ENCODE measurements around the gene CCDC3. TPM values are rescaled to one million over a fixed set of nuclear protein-coding genes. Genes with fewer than 3 reads are reported as not detected.

Gene CCDC3
- total RNA-seq, 2 experiments from 2014 or later = 0.14 TPM; not detected in 1

DNA sequence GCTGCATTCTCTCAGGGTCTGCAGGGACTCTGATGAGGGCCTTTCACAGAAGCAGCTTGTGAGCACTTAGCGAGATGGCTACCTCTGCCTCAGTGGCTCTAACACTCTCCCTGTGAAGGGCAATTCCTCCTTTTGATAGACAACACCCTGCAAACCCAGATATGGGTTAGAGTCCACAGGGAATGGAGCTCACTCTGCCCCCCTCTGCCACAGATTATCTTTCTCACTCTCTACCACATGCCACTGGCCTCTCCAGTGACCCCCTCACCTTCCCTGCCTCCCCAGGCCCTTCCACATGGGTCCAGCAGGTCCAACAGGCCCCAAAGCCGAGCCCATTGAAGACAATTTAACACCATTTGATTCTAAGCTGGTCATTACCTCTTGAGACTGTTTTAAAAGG lies 72.1 kb downstream of the CCDC3 start:
- CTCF ChIA-PET = interaction anchor here (0.6 kb wide), 1 partner anchor 326 kb away, joined by 3 read pairs; no protein-coding TSS in a partner anchor

DNA sequence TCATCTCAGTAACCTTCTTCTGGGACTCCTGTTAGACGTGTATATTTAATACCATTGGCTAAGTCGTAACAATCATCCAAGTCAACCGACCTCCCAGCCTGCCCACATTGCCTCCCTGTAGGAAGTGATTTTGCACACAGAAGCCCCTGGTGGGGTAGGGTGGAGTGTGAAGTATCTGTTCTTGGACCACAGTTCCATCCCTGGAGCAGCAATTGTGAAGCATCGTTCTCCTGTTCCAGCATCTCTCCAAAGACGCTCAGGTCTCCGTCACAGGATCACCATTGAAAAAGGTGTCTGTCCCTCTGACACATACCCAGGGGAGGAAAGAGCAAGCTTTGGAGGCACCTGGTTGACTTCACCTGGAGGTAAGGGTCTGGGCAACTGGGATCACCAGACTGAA lies 72.9 kb downstream of the CCDC3 start:
- H3K27ac Mint-ChIP-seq = no peak overlapping the region
- no peak for DNase-seq
- no peak overlapping the region for H3K4me3 Mint-ChIP-seq
- no peaks in the 10 kb centered on the region for H3K9me3 Mint-ChIP-seq
- H3K4me1 Mint-ChIP-seq (ENCODE audit: low read depth) = no peaks in the 10 kb centered on the region
- no peaks in the 10 kb centered on the region for H3K36me3 Mint-ChIP-seq (ENCODE audit: low read depth)
- H3K27me3 Mint-ChIP-seq (ENCODE audit: low read depth) = peaks cover under 1% of the 10 kb centered on the region
- CTCF ChIA-PET = no interaction called here
- intact Hi-C loops (cut with micrococcal nuclease) = no loop called here

More for the DNA sequence above, 72.1 kb downstream of the CCDC3 start:
- H3K4me1 Mint-ChIP-seq (ENCODE audit: low read depth) = no peaks in the 10 kb centered on the region
- intact Hi-C loops (cut with micrococcal nuclease) = no loop called here
- no peak overlapping the region for H3K4me3 Mint-ChIP-seq
- H3K27me3 Mint-ChIP-seq (ENCODE audit: low read depth) = no peaks in the 10 kb centered on the region
- DNase-seq = no peak
- H3K27ac Mint-ChIP-seq = no peak overlapping the region
- H3K36me3 Mint-ChIP-seq (ENCODE audit: low read depth) = no peaks in the 10 kb centered on the region
- no peaks in the 10 kb centered on the region for H3K9me3 Mint-ChIP-seq

DNA sequence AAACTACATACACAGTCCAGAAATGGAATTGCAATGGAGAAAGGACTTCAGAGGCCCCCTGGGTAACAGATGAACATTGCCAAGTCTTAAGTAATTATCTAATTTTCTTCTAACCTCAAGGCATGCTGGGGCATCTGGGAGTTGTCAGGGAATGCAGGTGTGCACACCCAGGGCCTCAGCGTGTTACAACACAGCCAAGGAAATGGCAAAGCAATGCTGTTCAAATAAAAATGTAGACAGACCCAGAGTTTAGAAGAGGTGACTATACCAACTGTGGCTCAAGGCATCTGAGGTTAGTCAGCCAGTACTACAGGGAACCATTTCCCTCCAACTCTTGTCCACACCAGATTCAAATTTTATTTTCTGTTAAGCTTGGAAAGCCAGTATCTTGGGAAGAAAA lies 73.6 kb downstream of the CCDC3 start:
- Mint-ChIP-seq H3K27ac (no peak overlapping the region), H3K4me3 (no peak overlapping the region), H3K4me1 (ENCODE audit: low read depth) (no peaks in the 10 kb centered on the region), H3K9me3 (no peaks in the 10 kb centered on the region), H3K36me3 (ENCODE audit: low read depth) (no peaks in the 10 kb centered on the region), H3K27me3 (ENCODE audit: low read depth) (peaks cover 1% of the 10 kb centered on the region)
- CTCF ChIA-PET = no interaction called here
- DNase-seq = no peak
- intact Hi-C loops (cut with micrococcal nuclease) = no loop called here

DNA sequence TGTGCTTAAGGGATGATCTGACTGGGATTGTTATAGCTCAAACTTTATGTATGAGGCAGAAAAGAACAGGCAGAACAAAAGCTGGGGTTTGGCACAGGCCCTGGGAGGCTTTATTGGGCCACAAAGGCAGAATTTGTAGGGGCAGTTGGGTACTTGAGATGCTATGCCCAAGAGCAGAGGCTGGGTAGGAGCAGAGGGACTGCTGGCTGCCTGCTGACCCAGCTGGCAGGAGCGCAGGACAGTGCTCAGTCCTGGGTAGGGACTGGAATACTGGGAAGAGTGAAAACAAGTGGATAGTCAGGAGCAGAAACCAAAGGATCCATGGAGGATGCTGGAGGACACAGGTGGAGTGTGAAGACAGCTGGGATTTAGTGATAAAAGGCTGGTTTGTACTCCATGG lies 75.7 kb downstream of the CCDC3 start:
- Mint-ChIP-seq H3K27me3 (ENCODE audit: low read depth) (peaks cover 1% of the 10 kb centered on the region), H3K4me3 (no peak overlapping the region), H3K9me3 (no peaks in the 10 kb centered on the region), H3K27ac (no peak overlapping the region), H3K36me3 (ENCODE audit: low read depth) (no peaks in the 10 kb centered on the region), H3K4me1 (ENCODE audit: low read depth) (no peaks in the 10 kb centered on the region)
- DNase-seq = no peak
- CTCF ChIA-PET = interaction anchor here (0.5 kb wide), 1 partner anchor 107 kb away, joined by 3 read pairs; no protein-coding TSS in a partner anchor
- intact Hi-C loops (cut with micrococcal nuclease) = no loop called here

DNA sequence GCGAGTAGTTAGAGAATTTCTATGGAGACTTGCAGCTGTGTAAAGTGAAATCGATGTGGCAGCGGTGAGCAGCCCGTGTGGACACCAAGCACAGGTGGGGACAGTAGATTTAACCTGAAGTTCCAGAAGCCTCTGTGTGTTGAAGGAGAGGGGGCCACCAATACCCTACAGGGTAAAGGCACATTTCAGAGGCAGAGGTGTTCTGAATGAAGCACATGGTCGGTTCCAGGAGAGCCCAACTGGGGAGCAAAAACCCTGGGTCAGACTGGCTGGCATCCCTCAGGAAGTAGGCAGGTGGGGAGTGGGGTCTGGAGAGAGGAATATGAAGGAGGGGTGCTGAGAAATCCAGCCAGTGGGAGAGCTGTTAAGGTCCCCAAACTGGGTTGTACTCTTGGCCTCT lies 76.6 kb downstream of the CCDC3 start:
- no peaks in the 10 kb centered on the region for H3K9me3 Mint-ChIP-seq
- H3K27ac Mint-ChIP-seq = no peak overlapping the region
- DNase-seq = no peak
- no peak overlapping the region for H3K4me3 Mint-ChIP-seq
- no peaks in the 10 kb centered on the region for H3K36me3 Mint-ChIP-seq (ENCODE audit: low read depth)
- peaks cover 1% of the 10 kb centered on the region for H3K27me3 Mint-ChIP-seq (ENCODE audit: low read depth)
- intact Hi-C loops (cut with micrococcal nuclease) = no loop called here
- CTCF ChIA-PET = no interaction called here
- no peaks in the 10 kb centered on the region for H3K4me1 Mint-ChIP-seq (ENCODE audit: low read depth)

DNA sequence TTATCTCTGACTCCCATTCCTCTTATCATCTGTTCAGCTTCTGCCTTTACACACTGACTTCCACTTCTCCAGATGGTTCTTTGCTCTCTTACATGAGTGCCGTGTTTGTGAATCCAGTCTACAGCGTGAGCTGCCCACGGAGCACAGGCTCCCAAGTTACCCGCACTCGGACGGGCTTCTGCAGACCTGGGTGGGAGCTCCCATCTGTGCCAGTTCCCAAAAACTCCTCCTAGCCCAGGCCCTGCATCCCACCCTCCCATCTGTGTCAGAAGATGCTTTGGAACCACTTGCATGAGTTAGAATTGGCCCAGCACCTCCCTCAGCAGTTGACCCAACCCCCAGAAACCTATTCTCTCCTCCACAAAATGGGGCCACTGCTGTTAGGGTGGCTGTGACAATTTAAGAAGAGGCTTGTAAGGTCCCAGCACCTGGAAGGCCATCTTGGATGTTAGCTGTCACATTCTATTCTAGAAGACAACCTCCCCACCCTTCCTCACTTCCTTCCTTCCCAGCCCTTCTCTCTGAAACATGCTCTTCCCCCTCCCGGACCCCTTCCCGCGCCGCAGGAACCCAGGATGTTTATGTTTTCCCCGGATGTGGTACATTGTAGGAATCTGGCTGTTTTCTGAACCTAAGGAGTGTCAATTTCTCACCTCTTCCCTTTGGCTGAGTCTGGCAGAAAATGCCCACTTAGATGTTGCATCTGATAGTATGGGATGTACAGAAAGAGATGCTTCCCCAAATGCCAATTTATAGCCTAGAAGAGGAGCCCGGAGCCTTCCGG lies 79.2 kb downstream of the CCDC3 start:
- intact Hi-C loops (cut with micrococcal nuclease) = no loop called here
- Mint-ChIP-seq H3K4me1 (ENCODE audit: low read depth) (no peaks in the 10 kb centered on the region), H3K4me3 (no peak overlapping the region), H3K9me3 (no peaks in the 10 kb centered on the region), H3K27me3 (ENCODE audit: low read depth) (peaks cover 1% of the 10 kb centered on the region), H3K27ac (no peak overlapping the region), H3K36me3 (ENCODE audit: low read depth) (no peaks in the 10 kb centered on the region)
- CTCF ChIA-PET = no interaction called here
- no peak for DNase-seq

DNA sequence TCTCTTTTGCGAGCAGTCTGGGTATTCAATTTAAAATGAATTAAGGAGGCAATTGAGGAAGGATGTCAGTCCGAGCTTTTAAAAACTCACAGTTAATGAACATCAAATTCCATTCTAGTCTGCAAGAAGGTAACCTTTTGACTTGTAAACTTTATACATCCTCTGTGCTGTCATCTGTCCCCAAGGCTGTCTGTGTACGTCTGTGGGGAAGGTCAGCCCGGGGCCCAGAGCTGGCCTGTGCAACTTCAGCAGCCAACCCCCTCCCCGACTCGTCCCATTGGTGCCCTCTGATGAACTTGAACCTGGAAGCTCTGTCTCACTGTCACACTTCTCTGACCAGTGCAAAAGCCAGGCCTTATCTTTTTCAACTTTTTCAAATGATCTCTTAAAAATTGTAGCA lies 80.3 kb downstream of the CCDC3 start:
- no peaks in the 10 kb centered on the region for H3K4me1 Mint-ChIP-seq (ENCODE audit: low read depth)
- H3K4me3 Mint-ChIP-seq = no peak overlapping the region
- no peaks in the 10 kb centered on the region for H3K36me3 Mint-ChIP-seq (ENCODE audit: low read depth)
- peaks cover 1% of the 10 kb centered on the region for H3K27me3 Mint-ChIP-seq (ENCODE audit: low read depth)
- no peak overlapping the region for H3K27ac Mint-ChIP-seq
- no peaks in the 10 kb centered on the region for H3K9me3 Mint-ChIP-seq
- DNase-seq = no peak
- intact Hi-C loops (cut with micrococcal nuclease) = no loop called here
- CTCF ChIA-PET = interaction anchor here (0.6 to 0.7 kb wide), 2 partner anchors 139 to 455 kb away, joined by 3 read pairs; no protein-coding TSS in a partner anchor

DNA sequence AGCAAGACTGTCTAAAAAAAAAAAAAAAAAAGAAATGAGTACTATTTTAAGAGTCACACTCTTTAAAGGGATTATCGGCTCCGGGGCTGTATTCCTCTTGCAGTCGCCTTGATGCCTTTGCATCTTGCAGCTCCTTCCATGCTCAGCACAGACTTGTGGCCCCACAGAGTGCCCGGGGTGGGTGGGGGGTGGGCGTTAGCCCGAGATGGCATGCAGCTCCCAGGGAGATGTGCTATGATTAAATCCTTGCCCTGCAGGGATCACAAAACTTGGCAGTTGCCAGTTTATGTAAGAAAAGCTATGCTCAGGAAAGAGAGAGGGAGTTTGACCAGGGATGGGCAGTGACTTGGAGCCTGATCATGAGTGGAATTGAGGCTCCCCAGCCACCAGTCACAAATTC lies 81.9 kb downstream of the CCDC3 start:
- no peak for DNase-seq
- H3K36me3 Mint-ChIP-seq (ENCODE audit: low read depth) = no peaks in the 10 kb centered on the region
- intact Hi-C loops (cut with micrococcal nuclease) = no loop called here
- H3K4me3 Mint-ChIP-seq = no peak overlapping the region
- H3K4me1 Mint-ChIP-seq (ENCODE audit: low read depth) = no peaks in the 10 kb centered on the region
- H3K27me3 Mint-ChIP-seq (ENCODE audit: low read depth) = peaks cover 5% of the 10 kb centered on the region
- CTCF ChIA-PET = interaction anchor here (0.6 kb wide), 1 partner anchor 137 kb away, joined by 3 read pairs; no protein-coding TSS in a partner anchor
- H3K27ac Mint-ChIP-seq = no peak overlapping the region
- H3K9me3 Mint-ChIP-seq = no peaks in the 10 kb centered on the region

DNA sequence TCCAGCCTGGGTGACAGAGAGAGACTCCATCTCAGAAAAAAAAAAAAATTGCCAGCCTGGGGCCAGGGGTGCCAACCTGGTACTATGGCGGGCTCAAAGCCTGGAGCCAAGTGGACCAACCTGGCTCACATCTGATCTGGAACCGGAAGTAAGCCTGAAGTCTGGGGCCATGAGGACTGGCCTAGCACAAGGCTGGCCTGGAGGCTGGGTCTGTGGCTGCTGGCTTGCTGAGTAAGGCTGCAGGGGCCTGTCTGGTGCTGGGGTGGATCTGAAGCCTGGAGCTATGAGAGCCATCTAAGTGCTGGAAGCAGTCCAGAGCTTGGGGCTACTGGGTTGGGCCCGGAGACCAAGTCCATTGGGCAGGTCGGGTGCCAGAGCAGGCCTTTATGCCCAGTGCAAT lies 84.9 kb downstream of the CCDC3 start:
- Mint-ChIP-seq H3K36me3 (ENCODE audit: low read depth) (no peaks in the 10 kb centered on the region), H3K27me3 (ENCODE audit: low read depth) (peaks cover 6% of the 10 kb centered on the region), H3K27ac (no peak overlapping the region), H3K4me1 (ENCODE audit: low read depth) (no peaks in the 10 kb centered on the region), H3K9me3 (peaks cover 2% of the 10 kb centered on the region), H3K4me3 (no peak overlapping the region)
- intact Hi-C loops (cut with micrococcal nuclease) = no loop called here
- DNase-seq = no peak
- CTCF ChIA-PET = interaction anchor here (0.6 kb wide), 1 partner anchor 187 kb away, joined by 4 read pairs; no protein-coding TSS in a partner anchor

DNA sequence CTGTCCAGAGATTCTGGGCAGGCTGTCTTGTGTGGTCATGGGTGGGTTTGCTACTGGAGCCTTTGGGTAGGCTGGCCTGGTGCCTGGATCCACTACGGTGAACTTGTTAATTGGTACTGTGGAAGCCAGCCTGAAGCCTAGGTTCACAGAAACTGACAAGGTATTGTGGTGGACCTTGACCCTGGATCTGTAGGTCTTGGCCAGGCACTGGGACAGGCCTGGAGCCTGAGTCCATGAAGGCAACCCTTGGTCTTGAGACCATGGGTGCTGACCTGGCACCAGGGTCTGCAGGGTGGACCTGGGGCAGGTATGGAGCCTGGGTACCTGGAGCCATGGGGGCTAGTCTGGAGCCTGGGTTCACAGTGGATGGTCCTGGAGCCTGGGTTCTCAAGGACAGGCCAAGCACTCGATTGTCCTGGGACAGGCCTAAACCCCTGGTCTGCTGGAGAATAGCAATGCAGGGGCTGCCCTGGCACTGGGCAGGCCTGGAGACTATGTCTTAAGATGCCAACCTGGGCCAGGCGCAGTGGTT lies 85.8 kb downstream of the CCDC3 start:
- no peak for DNase-seq
- Mint-ChIP-seq H3K9me3 (peaks cover 2% of the 10 kb centered on the region), H3K4me3 (no peak overlapping the region), H3K27me3 (ENCODE audit: low read depth) (peaks cover 6% of the 10 kb centered on the region), H3K4me1 (ENCODE audit: low read depth) (no peaks in the 10 kb centered on the region), H3K36me3 (ENCODE audit: low read depth) (no peaks in the 10 kb centered on the region), H3K27ac (no peak overlapping the region)
- CTCF ChIA-PET = no interaction called here
- intact Hi-C loops (cut with micrococcal nuclease) = no loop called here

DNA sequence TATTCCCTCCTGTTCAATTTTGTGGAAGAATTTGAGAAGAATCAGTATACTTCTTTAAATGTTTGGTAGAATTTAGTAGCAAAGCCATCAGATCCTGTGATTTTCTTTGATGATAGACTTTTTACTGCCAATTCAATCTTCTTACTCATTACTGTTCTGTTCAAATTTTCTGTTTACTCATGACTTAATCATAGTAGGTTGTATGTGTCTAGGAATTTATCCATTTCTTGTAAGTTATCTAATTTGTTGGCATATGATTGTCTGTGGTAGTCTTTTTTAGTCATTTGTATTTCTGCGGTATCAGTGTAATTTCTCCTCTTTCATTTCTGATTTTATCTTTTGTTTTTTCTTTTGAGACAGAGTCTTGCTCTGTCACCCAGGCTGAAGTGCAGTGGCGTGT lies 87.4 kb downstream of the CCDC3 start:
- Mint-ChIP-seq H3K36me3 (ENCODE audit: low read depth) (no peaks in the 10 kb centered on the region), H3K4me1 (ENCODE audit: low read depth) (no peaks in the 10 kb centered on the region), H3K27me3 (ENCODE audit: low read depth) (peaks cover 6% of the 10 kb centered on the region), H3K9me3 (peaks cover 2% of the 10 kb centered on the region), H3K27ac (no peak overlapping the region), H3K4me3 (no peak overlapping the region)
- no peak for DNase-seq
- CTCF ChIA-PET = no interaction called here
- intact Hi-C loops (cut with micrococcal nuclease) = no loop called here

DNA sequence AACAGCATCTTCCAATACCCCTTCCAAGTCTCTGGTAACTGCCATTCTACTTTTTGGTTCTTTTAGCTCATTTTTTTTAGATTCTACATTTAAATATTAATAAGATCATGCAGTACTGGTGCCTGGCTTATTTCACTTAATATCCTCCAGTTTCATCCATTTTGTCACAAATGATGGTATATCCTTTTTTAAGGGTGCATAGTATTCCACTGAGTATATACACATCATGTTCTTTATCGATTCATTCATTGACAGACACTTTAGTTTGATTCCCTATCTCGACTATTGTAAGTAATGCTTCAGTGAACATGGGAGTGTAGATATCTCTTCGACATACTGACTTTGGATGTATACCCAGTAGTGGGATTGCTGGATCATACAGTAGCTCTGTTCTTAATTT lies 89.7 kb downstream of the CCDC3 start:
- Mint-ChIP-seq H3K9me3 (peaks cover 2% of the 10 kb centered on the region), H3K27me3 (ENCODE audit: low read depth) (peaks cover 7% of the 10 kb centered on the region), H3K4me3 (no peak overlapping the region), H3K36me3 (ENCODE audit: low read depth) (no peaks in the 10 kb centered on the region), H3K27ac (no peak overlapping the region), H3K4me1 (ENCODE audit: low read depth) (no peaks in the 10 kb centered on the region)
- DNase-seq = no peak
- CTCF ChIA-PET = interaction anchor here (1.3 kb wide), 1 partner anchor 10 kb away, joined by 9 read pairs; no protein-coding TSS in a partner anchor
- intact Hi-C loops (cut with micrococcal nuclease) = no loop called here

DNA sequence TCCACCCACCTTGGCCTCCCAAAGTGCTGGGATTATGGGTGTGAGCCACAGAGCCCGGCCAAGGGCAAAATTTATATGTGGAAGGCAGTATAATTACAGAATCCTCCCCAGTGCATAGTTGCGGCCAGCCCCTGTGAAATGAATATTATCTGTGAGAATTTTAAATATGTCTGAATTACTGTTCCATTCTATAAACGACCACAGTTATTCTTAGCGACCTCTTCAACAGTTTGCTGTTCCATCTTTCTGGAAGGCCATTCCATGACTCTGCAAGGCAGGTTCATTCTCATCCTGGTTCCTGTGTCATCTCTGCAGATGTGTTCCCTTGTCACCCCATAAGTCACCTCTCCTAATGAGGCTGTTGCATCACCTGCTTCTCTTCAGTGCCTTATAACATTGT lies 90.7 kb downstream of the CCDC3 start:
- H3K9me3 Mint-ChIP-seq = peaks cover 2% of the 10 kb centered on the region
- DNase-seq = no peak
- intact Hi-C loops (cut with micrococcal nuclease) = no loop called here
- no peak overlapping the region for H3K4me3 Mint-ChIP-seq
- CTCF ChIA-PET = interaction anchor here (1.3 kb wide), 1 partner anchor 9 kb away, joined by 9 read pairs; no protein-coding TSS in a partner anchor
- peaks cover 10% of the 10 kb centered on the region for H3K27me3 Mint-ChIP-seq (ENCODE audit: low read depth)
- H3K4me1 Mint-ChIP-seq (ENCODE audit: low read depth) = no peaks in the 10 kb centered on the region
- no peaks in the 10 kb centered on the region for H3K36me3 Mint-ChIP-seq (ENCODE audit: low read depth)
- H3K27ac Mint-ChIP-seq = no peak overlapping the region
